Prostate gland (tissue), 2 donors: ENCODE results near the gene NOB1.

Experiments used
- CTCF ChIP-seq, 4 experiments: fragments of 200-600 bp in 2 of 4; fragments of 450-650 bp in 2 of 4; sonication (generic) in 2 of 4; IDR thresholded peaks; 1 replicate in 3 of 4; 2 replicates in 1 of 4; pipeline ENCODE4 v1.5.1; 2016 to 2019; ENCODE audit warnings: antibody characterized with exemption in 4 of 4, mild to moderate bottlenecking in 2 of 4, moderate library complexity in 2 of 4
- POLR2AphosphoS5 ChIP-seq: sonication (generic); formaldehyde crosslinking; IDR thresholded peaks from one replicate; pipeline ENCODE4 v1.6.1; 2017; ENCODE audit warnings: antibody characterized with exemption

- TF ChIP-seq CTCF (IDR thresholded peaks at IDR 0.05) (no peak), POLR2AphosphoS5 (no peak)
These were observed 30.3 kb downstream of the NOB1 start for GRCh38 chr16:69724414-69724873.
